HepG2 (cell line): ENCODE data around the gene ARG1. TPM values are rescaled to one million over a fixed set of nuclear protein-coding genes. Genes with fewer than 3 reads are reported as not detected.
A peak's percentile ranks its signal among the peaks of the same experiment; 100 is the strongest.

Experiments used
- ATAC-seq: fragments of 200-7000 bp; cut with Tn5 transposase; 3 replicates; pipeline ENCODE4 v1.9.1; 2020; ENCODE audit warnings: mild to moderate bottlenecking, moderate library complexity
- BruUV-seq: library from RNA; stranded (reverse); fragments of 400-500 nt; replicated peaks from 2 replicates; lab custom pipeline; 2021; lab: Mats Ljungman, UMichigan
- CTCF ChIA-PET: fragments of 300-600 bp; formaldehyde crosslinking; extraction: SDS; loops from one replicate; lab custom pipeline; 2021; ENCODE audit warnings: low total read pairs, inconsistent platforms, low intra/inter-chr PET ratio; lab: Yijun Ruan, JAX
- POLR2A ChIA-PET: fragments of 350-600 bp; sonication (Branson Sonifier 250); formaldehyde crosslinking; loops from one replicate; lab custom pipeline; 2020; ENCODE audit warnings: antibody characterized with exemption, inconsistent platforms; lab: Yijun Ruan, JAX
- DNase-seq: peaks from one replicate; pipeline ENCODE4 v3.0.0-alpha.2; 2015; ENCODE audit warnings: low spot score
- FAIRE-seq: peaks from 3 replicates; lab custom pipeline; 2011; peaks lifted over from hg19 to GRCh38; lab: Jason Lieb, UNC
- H2AFZ ChIP-seq: one replicate; pipeline ENCODE4 v1.6.1; 2011; ENCODE audit warnings: low read length, inconsistent platforms
- H3K27ac ChIP-seq: fragments of 300-600 bp; 3 replicates; pipeline ENCODE4 v1.8.0; 2011; ENCODE audit warnings: mixed run types, mild to moderate bottlenecking, mixed read lengths, low read length, inconsistent platforms; ENCODE audit not compliant: insufficient read depth; ENCODE audit errors: extremely low read length
- H3K27me3 ChIP-seq, 2 experiments: fragments of 200-600 bp in 1 of 2; 2 replicates in 1 of 2; 3 replicates in 1 of 2; pipeline versions ENCODE4 v1.6.0 to v1.8.0; 2011; ENCODE audit warnings: low read length in 2 of 2, mild to moderate bottlenecking in 2 of 2, moderate library complexity in 2 of 2, inconsistent platforms in 1 of 2; ENCODE audit not compliant: insufficient read depth in 2 of 2, control insufficient read depth in 1 of 2
- H3K36me3 ChIP-seq, 2 experiments: fragments of 200-600 bp in 1 of 2; replicated peaks in 1 of 2; 2 replicates in 1 of 2; 3 replicates in 1 of 2; pipeline versions ENCODE4 v1.5.1 to v1.8.0; 2011; ENCODE audit warnings: low read length in 2 of 2, inconsistent platforms in 1 of 2; ENCODE audit not compliant: insufficient read depth in 2 of 2, control insufficient read depth in 1 of 2
- H3K4me1 ChIP-seq: 2 replicates; pipeline ENCODE4 v1.5.1; 2012; ENCODE audit warnings: low read length, inconsistent platforms; ENCODE audit not compliant: insufficient read depth
- H3K4me2 ChIP-seq: 2 replicates; pipeline ENCODE4 v1.6.0; 2011; ENCODE audit warnings: low read depth, low read length, inconsistent platforms
- H3K4me3 ChIP-seq, 3 experiments: fragments of 200-600 bp in 1 of 3; sonication (generic), shearing (Covaris generic) in 1 of 3; replicated peaks in 1 of 3; 2 replicates each; pipeline ENCODE4 v1.5.1; 2011 to 2016; ENCODE audit warnings: low read length in 3 of 3, inconsistent platforms in 2 of 3, low read depth in 2 of 3, mild to moderate bottlenecking in 2 of 3, control low read depth in 1 of 3, mixed read lengths in 1 of 3; ENCODE audit not compliant: insufficient read depth in 1 of 3
- H3K79me2 ChIP-seq: one replicate; pipeline ENCODE4 v1.6.1; 2011; ENCODE audit warnings: low read length, inconsistent platforms; ENCODE audit not compliant: insufficient read depth
- H3K9ac ChIP-seq: 2 replicates; pipeline ENCODE4 v1.6.0; 2011; ENCODE audit warnings: mild to moderate bottlenecking, low read depth, low read length, inconsistent platforms; ENCODE audit not compliant: insufficient read depth
- H3K9me3 ChIP-seq: 2 replicates; pipeline ENCODE4 v1.5.1; 2012; ENCODE audit warnings: mild to moderate bottlenecking, low read length
- H4K20me1 ChIP-seq: 2 replicates; pipeline ENCODE4 v1.6.0; 2011; ENCODE audit warnings: inconsistent platforms, mild to moderate bottlenecking, low read length, moderate library complexity; ENCODE audit not compliant: insufficient read depth
- AHDC1 ChIP-seq: sonication (generic); formaldehyde crosslinking; IDR thresholded peaks from 2 replicates; pipeline ENCODE4 v1.5.1; 2020; ENCODE audit warnings: mild to moderate bottlenecking, missing genetic modification reagents, borderline replicate concordance
- GLI4 ChIP-seq: sonication (generic); formaldehyde crosslinking; IDR thresholded peaks from 2 replicates; pipeline ENCODE4 v1.5.1; 2020; ENCODE audit warnings: missing genetic modification reagents, mild to moderate bottlenecking, moderate library complexity, borderline replicate concordance
- HOXA9 ChIP-seq: sonication (generic); formaldehyde crosslinking; IDR thresholded peaks from 2 replicates; pipeline ENCODE4 v1.8.1; 2022; ENCODE audit warnings: missing genetic modification reagents, mild to moderate bottlenecking, moderate library complexity, borderline replicate concordance
- PAX8 ChIP-seq: sonication (generic); formaldehyde crosslinking; IDR thresholded peaks from 2 replicates; pipeline ENCODE4 v1.8.0; 2022; ENCODE audit warnings: mild to moderate bottlenecking, missing genetic modification reagents, borderline replicate concordance
- PLRG1 ChIP-seq: fragments of 450-650 bp; conservative IDR thresholded peaks from 2 replicates; pipeline ENCODE4 v1.6.1; 2016
- RERE ChIP-seq: IDR thresholded peaks from 2 replicates; pipeline ENCODE4 v1.6.1; 2016; ENCODE audit warnings: low read depth, missing genetic modification reagents, missing compliant biosample characterization
- RXRB ChIP-seq: IDR thresholded peaks from 2 replicates; pipeline ENCODE4 v1.6.1; 2016; ENCODE audit warnings: borderline replicate concordance, missing genetic modification reagents, missing compliant biosample characterization
- YY1 ChIP-seq: IDR thresholded peaks from 2 replicates; pipeline ENCODE4 v1.6.1; 2011; ENCODE audit warnings: low read length, low read depth, moderate library complexity, mild to moderate bottlenecking; ENCODE audit not compliant: insufficient read depth, insufficient replicate concordance
- ZNF205 ChIP-seq: IDR thresholded peaks from 2 replicates; pipeline ENCODE4 v1.6.1; 2018; ENCODE audit warnings: missing biosample characterization, missing genetic modification reagents
- ZNF24 ChIP-seq: fragments of 450-650 bp; IDR thresholded peaks from 2 replicates; pipeline ENCODE4 v1.6.1; 2017; ENCODE audit warnings: antibody characterized with exemption, mild to moderate bottlenecking
- ZNF816 ChIP-seq: sonication (generic); formaldehyde crosslinking; IDR thresholded peaks from 2 replicates; pipeline ENCODE4 v1.8.0; 2022; ENCODE audit warnings: missing genetic modification reagents, mild to moderate bottlenecking, borderline replicate concordance
- ZSCAN22 ChIP-seq: sonication (generic); formaldehyde crosslinking; IDR thresholded peaks from 2 replicates; pipeline ENCODE4 v1.4.0; 2020; ENCODE audit warnings: mild to moderate bottlenecking, missing genetic modification reagents
- WGBS: methylation state at CpG from one replicate; pipeline ENCODE4 v1.1.6; 2017; ENCODE audit warnings: low lambda C conversion rate; 5-methylcytosine and 5-hydroxymethylcytosine counted together
- in situ Hi-C: cut with HindIII; loops from 2 replicates; pipeline ENCODE4 v1.10.0; 2017; ENCODE audit warnings: low pct_unique_long_range_greater_than_20kb; ENCODE audit not compliant: extremely low pct_ligation_motif_present
- intact Hi-C: fragments of 100-400 bp; cut with micrococcal nuclease; formaldehyde crosslinking; loops from one replicate; pipeline ENCODE4 v1.10.0; 2022; ENCODE audit not compliant: unreplicated experiment
- polyA plus RNA-seq, 8 experiments: library from polyadenylated mRNA; depleted of rRNA in 3 of 8; stranded (reverse) in 7 of 8; unstranded in 1 of 8; fragments of >200 nt; fragmentation: Illumina TruSeq in 4 of 8; extraction: Trizol in 4 of 8; gene quantifications; 2 replicates each; pipeline versions ENCODE4 v1.2.1 to v1.2.3, GENCODE V29; 2011 to 2016; ENCODE audit warnings: low read depth in 4 of 8, missing spikeins in 1 of 8, mixed read lengths in 1 of 8; ENCODE audit not compliant: insufficient read depth in 1 of 8
- total RNA-seq, 5 experiments: library from RNA; depleted of rRNA; stranded (reverse); fragments of >200 nt; fragmentation: Illumina TruSeq; extraction: Trizol; gene quantifications; 2 replicates each; pipeline ENCODE4 v1.2.3, GENCODE V29; 2016; ENCODE audit warnings: low read depth in 1 of 5

The ARG1 gene
- total and polyA plus RNA-seq, 2 of the 13 experiments (the other 11 are each of a cell fraction or from before 2014, with no cell fraction given), result 2.2 to 11.2 TPM

DNA sequence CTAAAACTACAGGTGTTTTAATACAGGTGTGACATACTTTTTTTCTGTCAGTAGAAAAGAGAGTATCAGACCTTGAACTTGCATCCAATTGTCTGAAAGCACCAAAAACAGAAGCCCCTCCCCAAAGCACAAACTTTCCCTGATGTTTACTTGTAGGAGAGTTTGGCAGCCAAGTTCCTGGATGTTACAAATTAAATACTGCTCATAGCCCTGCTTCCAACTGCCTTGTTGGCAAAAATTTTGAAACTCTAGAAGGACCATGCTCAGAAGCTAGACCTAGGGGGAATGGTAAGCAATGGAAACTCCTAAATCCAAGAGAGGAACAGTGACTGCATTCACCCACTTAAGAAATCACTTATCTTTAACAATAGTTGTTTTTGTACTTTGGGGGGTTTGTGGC lies 17.0 kb upstream of the ARG1 start (continued):
- TF ChIP-seq AHDC1 (CRISPR knock-in tag), result peak; percentile 64; the same call in 1 of the 2 replicates
- no peak for TF ChIP-seq HOXA9 (CRISPR knock-in tag)
- no peak for TF ChIP-seq GLI4 (CRISPR knock-in tag)
- TF ChIP-seq ZNF205 (CRISPR knock-in tag), result no peak
- TF ChIP-seq ZNF24, result no peak

DNA sequence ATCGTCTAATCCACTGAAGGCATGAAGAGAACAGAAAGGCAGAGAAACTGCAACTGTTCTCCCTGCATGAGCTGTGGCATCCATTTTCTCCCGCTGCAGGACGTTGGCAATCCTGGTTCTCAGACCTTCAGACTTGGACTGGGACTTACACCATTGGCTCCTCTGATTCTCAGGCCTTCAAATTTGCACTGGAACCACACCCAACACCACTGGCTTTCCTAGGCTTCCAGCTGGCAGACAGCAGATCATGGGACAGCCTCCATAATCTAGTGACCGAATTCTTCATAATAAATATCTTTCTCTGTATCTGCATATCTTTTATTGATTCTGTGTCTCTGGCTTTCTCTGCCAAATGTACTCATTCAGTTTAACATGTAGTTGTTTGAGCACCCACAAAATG lies 14.1 kb upstream of the ARG1 start:
- in situ Hi-C loops, result no loop called here
- CTCF ChIA-PET, result no interaction called here
- 87% methylated on average over 4 of the region's 4 CpGs for WGBS

More for the DNA sequence above, 14.1 kb upstream of the ARG1 start:
- peaks cover 14% of the 10 kb centered on the region for H3K4me1 ChIP-seq
- no peak overlapping the region for H3K4me2 ChIP-seq
- BruUV-seq, result no TSS peak
- H3K36me3 ChIP-seq, result no peaks in the 10 kb centered on the region
- no peak for ATAC-seq
- H3K27ac ChIP-seq, result no peak overlapping the region
- intact Hi-C loops, result no loop called here
- FAIRE-seq, result no peak
- no peaks in the 10 kb centered on the region for H3K27me3 ChIP-seq
- no peak overlapping the region for H3K9ac ChIP-seq
- POLR2A ChIA-PET, result no interaction called here
- no peak overlapping the region for H2AFZ ChIP-seq
- no peak for DNase-seq
- no peaks in the 10 kb centered on the region for H3K79me2 ChIP-seq
- H3K9me3 ChIP-seq, result no peaks in the 10 kb centered on the region
- no peaks in the 10 kb centered on the region for H4K20me1 ChIP-seq
- TF ChIP-seq RERE (CRISPR knock-in tag) (no peak), PAX8 (CRISPR knock-in tag) (no peak), YY1 (no peak), PLRG1 (no peak), RXRB (CRISPR knock-in tag) (no peak), ZNF816 (CRISPR knock-in tag) (no peak), ZSCAN22 (CRISPR knock-in tag) (no peak)
- H3K4me3 ChIP-seq, result no peak overlapping the region
